Progenitor cell of endocrine pancreas (in vitro differentiated cells): ENCODE results near the gene SEC24A. TPM values are rescaled to one million over a fixed set of nuclear protein-coding genes. Genes with fewer than 3 reads are reported as not detected.

ENCODE experiments used
- DNase-seq: peaks from one replicate; pipeline ENCODE4 v3.0.0; 2021; ENCODE audit warnings: low spot score; ENCODE audit not compliant: unreplicated experiment
- H3K27ac Mint-ChIP-seq: 2 replicates; pipeline ENCODE4 v1.8.0; 2021; ENCODE audit warnings: mild to moderate bottlenecking, moderate library complexity, mixed read lengths
- H3K27me3 Mint-ChIP-seq: 2 replicates; pipeline ENCODE4 v1.8.0; 2021; ENCODE audit warnings: mixed read lengths
- H3K36me3 Mint-ChIP-seq: 2 replicates; pipeline ENCODE4 v1.8.0; 2022; ENCODE audit warnings: mixed read lengths; ENCODE audit not compliant: insufficient read depth
- H3K4me1 Mint-ChIP-seq: 2 replicates; pipeline ENCODE4 v1.8.0; 2021; ENCODE audit warnings: low read depth, mixed read lengths
- H3K4me3 Mint-ChIP-seq: 2 replicates; pipeline ENCODE4 v1.8.0; 2021; ENCODE audit warnings: low read depth, mild to moderate bottlenecking, moderate library complexity, mixed read lengths
- H3K9me3 Mint-ChIP-seq: 2 replicates; pipeline ENCODE4 v1.8.0; 2021; ENCODE audit warnings: low read depth, mixed read lengths
- total RNA-seq: library from RNA; stranded (reverse); gene quantifications from 2 replicates; pipeline ENCODE4 v1.2.1, GENCODE V29; 2021
- TF ChIP-seq, protein P1 (sequence below): fragments of 200-600 bp; sonication (generic); IDR thresholded peaks from one replicate; pipeline ENCODE4 v1.5.0; 2021; ENCODE audit warnings: antibody characterized with exemption, mild to moderate bottlenecking; ENCODE audit not compliant: unreplicated experiment

Gene SEC24A
- total RNA-seq, 1 donor from 2014 or later = 27.0 TPM

DNA sequence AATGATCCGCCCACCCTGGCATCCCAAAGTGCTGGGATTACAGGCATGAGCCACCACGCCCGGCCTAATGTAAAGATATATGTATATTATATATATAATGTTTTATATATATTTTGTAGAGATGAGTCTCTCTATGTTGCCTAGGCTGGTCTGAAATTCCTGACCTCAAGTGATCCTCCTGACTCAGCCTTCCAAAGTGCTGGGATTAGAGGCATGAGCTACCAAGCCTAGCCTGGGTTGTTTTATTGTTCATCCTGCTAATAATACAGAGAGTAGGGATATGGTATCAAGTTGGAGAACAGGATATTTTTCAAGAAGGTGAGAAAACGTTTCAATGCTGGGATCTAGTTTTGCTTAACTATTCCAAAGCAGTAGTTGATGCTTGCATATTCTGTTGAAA is 2.9 kb downstream of the SEC24A start:
- Mint-ChIP-seq H3K4me3 (no peak overlapping the region), H3K4me1 (peaks cover 19% of the 10 kb centered on the region), H3K9me3 (no peaks in the 10 kb centered on the region), H3K27ac (no peak overlapping the region), H3K36me3 (peaks cover 5% of the 10 kb centered on the region), H3K27me3 (no peaks in the 10 kb centered on the region)
- TF ChIP-seq, protein P1, sequence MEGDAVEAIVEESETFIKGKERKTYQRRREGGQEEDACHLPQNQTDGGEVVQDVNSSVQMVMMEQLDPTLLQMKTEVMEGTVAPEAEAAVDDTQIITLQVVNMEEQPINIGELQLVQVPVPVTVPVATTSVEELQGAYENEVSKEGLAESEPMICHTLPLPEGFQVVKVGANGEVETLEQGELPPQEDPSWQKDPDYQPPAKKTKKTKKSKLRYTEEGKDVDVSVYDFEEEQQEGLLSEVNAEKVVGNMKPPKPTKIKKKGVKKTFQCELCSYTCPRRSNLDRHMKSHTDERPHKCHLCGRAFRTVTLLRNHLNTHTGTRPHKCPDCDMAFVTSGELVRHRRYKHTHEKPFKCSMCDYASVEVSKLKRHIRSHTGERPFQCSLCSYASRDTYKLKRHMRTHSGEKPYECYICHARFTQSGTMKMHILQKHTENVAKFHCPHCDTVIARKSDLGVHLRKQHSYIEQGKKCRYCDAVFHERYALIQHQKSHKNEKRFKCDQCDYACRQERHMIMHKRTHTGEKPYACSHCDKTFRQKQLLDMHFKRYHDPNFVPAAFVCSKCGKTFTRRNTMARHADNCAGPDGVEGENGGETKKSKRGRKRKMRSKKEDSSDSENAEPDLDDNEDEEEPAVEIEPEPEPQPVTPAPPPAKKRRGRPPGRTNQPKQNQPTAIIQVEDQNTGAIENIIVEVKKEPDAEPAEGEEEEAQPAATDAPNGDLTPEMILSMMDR = no peak
- no peak for DNase-seq

DNA sequence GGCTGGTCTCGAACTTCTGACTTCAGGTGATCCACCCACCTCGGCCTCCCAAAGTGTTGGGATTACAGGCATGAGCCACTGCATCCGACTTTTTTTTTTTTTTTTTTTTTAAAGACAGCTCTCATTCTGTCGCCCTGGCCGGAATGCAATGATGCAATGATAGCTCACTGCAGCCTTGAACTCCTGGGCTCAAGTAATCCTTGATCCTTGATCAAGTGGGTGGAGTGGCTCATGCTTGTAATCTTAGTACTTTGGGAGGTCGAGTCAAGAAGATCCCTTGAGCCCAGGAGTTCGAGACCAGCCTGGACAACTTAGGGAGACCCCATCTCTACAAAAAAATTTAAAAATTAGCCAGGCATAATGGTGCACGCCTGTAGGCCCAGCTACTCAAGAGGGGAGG is 8.1 kb downstream of the SEC24A start:
- H3K4me3 Mint-ChIP-seq = no peak overlapping the region
- DNase-seq = no peak
- no peaks in the 10 kb centered on the region for H3K27me3 Mint-ChIP-seq
- H3K27ac Mint-ChIP-seq = no peak overlapping the region
- H3K36me3 Mint-ChIP-seq = peaks cover 11% of the 10 kb centered on the region
- TF ChIP-seq, protein P1 = no peak
- H3K4me1 Mint-ChIP-seq = peaks cover 4% of the 10 kb centered on the region
- H3K9me3 Mint-ChIP-seq = no peaks in the 10 kb centered on the region

DNA sequence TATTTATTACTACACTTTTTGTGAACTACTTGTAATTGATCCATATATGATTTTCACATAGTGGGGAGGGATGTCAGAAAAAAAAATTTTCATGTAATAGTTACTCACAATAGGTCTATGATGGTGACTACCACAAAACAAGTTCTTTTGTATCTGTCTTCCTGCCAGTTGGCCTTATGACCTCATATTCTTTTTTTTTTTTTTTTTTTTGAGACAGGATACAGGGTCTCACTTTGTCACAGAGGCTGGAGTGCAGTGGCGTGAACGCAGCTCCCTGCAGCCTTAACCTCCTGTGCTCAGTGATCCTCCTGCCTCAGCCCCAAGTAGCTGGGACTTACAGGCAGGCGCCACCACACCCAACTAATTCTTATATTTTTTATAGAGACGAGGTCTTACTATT is 10.9 kb downstream of the SEC24A start:
- Mint-ChIP-seq H3K27ac (no peak overlapping the region), H3K4me1 (peaks cover 2% of the 10 kb centered on the region), H3K9me3 (no peaks in the 10 kb centered on the region), H3K27me3 (no peaks in the 10 kb centered on the region), H3K4me3 (no peak overlapping the region), H3K36me3 (peaks cover 14% of the 10 kb centered on the region)
- DNase-seq = no peak
- TF ChIP-seq, protein P1 = no peak

DNA sequence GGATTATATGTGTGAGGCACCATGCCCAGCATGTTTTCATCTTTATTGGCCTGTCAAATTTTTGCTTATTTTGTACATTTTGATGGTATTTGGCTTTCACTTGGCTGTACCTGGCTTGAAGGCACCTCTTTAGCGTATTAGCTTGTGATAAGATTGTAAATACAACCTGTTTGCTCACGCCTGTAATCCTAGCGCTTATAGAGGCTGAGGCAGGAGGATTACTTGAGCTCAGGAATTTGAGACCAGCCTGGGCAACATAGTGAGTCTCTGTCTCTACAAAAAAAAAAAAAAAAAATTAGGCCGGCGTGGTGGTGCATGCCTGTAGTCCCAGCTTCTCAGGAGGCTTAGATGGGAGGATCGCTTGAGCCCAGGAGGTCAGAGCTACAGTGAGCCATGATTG is 11.3 kb downstream of the SEC24A start:
- DNase-seq = no peak
- no peaks in the 10 kb centered on the region for H3K4me1 Mint-ChIP-seq
- H3K27me3 Mint-ChIP-seq = no peaks in the 10 kb centered on the region
- H3K36me3 Mint-ChIP-seq = peaks cover 14% of the 10 kb centered on the region
- no peaks in the 10 kb centered on the region for H3K9me3 Mint-ChIP-seq
- no peak overlapping the region for H3K4me3 Mint-ChIP-seq
- H3K27ac Mint-ChIP-seq = no peak overlapping the region
- TF ChIP-seq, protein P1 = no peak

DNA sequence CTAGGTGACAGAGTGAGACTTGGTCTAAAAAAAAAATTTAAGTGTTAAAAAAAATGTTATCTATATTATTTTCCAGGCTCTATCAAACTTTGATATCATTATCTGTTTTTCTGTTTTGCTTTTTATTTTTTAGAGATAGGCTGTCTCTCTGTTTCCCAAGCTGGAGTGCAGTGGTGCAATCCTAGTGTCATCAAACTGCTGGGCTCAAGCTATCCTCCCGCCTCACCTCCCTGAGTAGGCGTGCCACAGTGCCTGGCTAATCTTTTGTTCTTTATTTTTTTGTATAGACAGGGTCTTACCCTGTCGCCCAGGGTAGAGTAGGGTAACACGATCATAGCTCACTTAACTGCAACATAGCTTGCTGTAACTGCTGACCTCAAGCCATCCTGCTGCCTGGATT is 14.4 kb downstream of the SEC24A start:
- H3K27me3 Mint-ChIP-seq = no peaks in the 10 kb centered on the region
- H3K36me3 Mint-ChIP-seq = peaks cover 16% of the 10 kb centered on the region
- no peak overlapping the region for H3K4me3 Mint-ChIP-seq
- H3K9me3 Mint-ChIP-seq = no peaks in the 10 kb centered on the region
- peak overlapping the region; percentile 59 for H3K27ac Mint-ChIP-seq
- H3K4me1 Mint-ChIP-seq = no peaks in the 10 kb centered on the region
- TF ChIP-seq, protein P1 = no peak
- no peak for DNase-seq
